GM12878 (cell line): ENCODE results near the gene CNNM3.
"Not testable (repeated sequence)": the region's sequence is repeated elsewhere in the genome, so short reads cannot be mapped to it uniquely, and the experiment has no call there.

Experiments
- FOXM1 ChIP-seq: IDR thresholded peaks from 2 replicates; pipeline ENCODE4 v1.6.1; 2012; ENCODE audit warnings: low read depth, mild to moderate bottlenecking, inconsistent platforms, low read length, moderate library complexity
- SMC3 ChIP-seq: IDR thresholded peaks from 2 replicates; pipeline ENCODE4 v1.6.1; 2011; ENCODE audit warnings: low read length, improper control_type of control experiment, borderline replicate concordance
- TF ChIP-seq, protein P1 (sequence below): IDR thresholded peaks from 2 replicates; pipeline ENCODE4 v1.6.1; 2012; ENCODE audit warnings: low read depth, low read length, improper control_type of control experiment
- TF ChIP-seq, protein P2 (sequence below), 3 experiments: IDR thresholded peaks in 2 of 3; conservative IDR thresholded peaks in 1 of 3; 2 replicates each; pipeline ENCODE4 v1.5.1; 2011; ENCODE audit warnings: low read depth in 3 of 3, low read length in 3 of 3, mild to moderate bottlenecking in 3 of 3, control low read depth in 2 of 3, moderate library complexity in 2 of 3, inconsistent platforms in 1 of 3, mixed read lengths in 1 of 3; ENCODE audit not compliant: control insufficient read depth in 2 of 3, insufficient read depth in 1 of 3; ENCODE audit errors: extremely low read depth in 1 of 3
- TF ChIP-seq, protein P3 (sequence below): fragments of 450-650 bp; IDR thresholded peaks from 2 replicates; pipeline ENCODE4 v1.6.1; 2017; ENCODE audit warnings: mild to moderate bottlenecking

DNA sequence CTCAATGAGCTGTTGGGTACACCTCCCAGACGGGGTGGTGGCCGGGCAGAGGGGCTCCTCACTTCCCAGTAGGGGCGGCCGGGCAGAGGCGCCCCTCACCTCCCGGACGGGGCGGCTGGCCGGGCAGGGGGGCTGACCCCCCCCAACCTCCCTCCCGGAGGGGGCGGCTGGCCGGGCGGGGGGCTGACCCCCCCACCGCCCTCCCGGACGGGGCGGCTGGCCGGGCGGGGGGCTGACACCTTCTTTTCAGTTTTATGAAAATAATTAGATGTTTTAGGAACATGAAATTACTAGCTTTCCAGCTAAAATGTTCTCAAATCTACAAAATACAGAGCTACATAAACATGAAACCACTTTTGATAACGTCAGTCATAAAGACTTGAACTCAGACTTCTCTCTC is 10.1 kb upstream of the CNNM3 start:
- TF ChIP-seq, protein P1, sequence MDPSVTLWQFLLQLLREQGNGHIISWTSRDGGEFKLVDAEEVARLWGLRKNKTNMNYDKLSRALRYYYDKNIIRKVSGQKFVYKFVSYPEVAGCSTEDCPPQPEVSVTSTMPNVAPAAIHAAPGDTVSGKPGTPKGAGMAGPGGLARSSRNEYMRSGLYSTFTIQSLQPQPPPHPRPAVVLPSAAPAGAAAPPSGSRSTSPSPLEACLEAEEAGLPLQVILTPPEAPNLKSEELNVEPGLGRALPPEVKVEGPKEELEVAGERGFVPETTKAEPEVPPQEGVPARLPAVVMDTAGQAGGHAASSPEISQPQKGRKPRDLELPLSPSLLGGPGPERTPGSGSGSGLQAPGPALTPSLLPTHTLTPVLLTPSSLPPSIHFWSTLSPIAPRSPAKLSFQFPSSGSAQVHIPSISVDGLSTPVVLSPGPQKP = not testable (repeated sequence)
- TF ChIP-seq, protein P2, sequence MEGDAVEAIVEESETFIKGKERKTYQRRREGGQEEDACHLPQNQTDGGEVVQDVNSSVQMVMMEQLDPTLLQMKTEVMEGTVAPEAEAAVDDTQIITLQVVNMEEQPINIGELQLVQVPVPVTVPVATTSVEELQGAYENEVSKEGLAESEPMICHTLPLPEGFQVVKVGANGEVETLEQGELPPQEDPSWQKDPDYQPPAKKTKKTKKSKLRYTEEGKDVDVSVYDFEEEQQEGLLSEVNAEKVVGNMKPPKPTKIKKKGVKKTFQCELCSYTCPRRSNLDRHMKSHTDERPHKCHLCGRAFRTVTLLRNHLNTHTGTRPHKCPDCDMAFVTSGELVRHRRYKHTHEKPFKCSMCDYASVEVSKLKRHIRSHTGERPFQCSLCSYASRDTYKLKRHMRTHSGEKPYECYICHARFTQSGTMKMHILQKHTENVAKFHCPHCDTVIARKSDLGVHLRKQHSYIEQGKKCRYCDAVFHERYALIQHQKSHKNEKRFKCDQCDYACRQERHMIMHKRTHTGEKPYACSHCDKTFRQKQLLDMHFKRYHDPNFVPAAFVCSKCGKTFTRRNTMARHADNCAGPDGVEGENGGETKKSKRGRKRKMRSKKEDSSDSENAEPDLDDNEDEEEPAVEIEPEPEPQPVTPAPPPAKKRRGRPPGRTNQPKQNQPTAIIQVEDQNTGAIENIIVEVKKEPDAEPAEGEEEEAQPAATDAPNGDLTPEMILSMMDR (IDR thresholded peaks at IDR 0.05 in 2 of 3, conservative IDR thresholded peaks at IDR 0.05 in 1 of 3; ENCODE audit: control insufficient read depth in 2 of 3, extremely low read depth in 1 of 3, insufficient read depth in 1 of 3, low read depth in 3 of 3, low read length in 3 of 3) = not testable (repeated sequence)
- TF ChIP-seq SMC3, FOXM1: not testable (repeated sequence)
- TF ChIP-seq, protein P3, sequence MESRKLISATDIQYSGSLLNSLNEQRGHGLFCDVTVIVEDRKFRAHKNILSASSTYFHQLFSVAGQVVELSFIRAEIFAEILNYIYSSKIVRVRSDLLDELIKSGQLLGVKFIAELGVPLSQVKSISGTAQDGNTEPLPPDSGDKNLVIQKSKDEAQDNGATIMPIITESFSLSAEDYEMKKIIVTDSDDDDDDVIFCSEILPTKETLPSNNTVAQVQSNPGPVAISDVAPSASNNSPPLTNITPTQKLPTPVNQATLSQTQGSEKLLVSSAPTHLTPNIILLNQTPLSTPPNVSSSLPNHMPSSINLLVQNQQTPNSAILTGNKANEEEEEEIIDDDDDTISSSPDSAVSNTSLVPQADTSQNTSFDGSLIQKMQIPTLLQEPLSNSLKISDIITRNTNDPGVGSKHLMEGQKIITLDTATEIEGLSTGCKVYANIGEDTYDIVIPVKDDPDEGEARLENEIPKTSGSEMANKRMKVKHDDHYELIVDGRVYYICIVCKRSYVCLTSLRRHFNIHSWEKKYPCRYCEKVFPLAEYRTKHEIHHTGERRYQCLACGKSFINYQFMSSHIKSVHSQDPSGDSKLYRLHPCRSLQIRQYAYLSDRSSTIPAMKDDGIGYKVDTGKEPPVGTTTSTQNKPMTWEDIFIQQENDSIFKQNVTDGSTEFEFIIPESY = not testable (repeated sequence)
